SJCRH30 (cell line): Measurements from ENCODE around the gene CLDN5. TPM values are rescaled to one million over a fixed set of nuclear protein-coding genes. Genes with fewer than 3 reads are reported as not detected.

Source experiments
- DNase-seq, 2 experiments: peaks; one replicate each; pipeline ENCODE4 v3.0.0-alpha.2; 2015 to 2020
- H3K27ac ChIP-seq: fragments of 250-450 bp; sonication (Bioruptor Pico); 2 replicates; pipeline ENCODE4 v1.5.1; 2020; ENCODE audit warnings: mild to moderate bottlenecking, moderate library complexity
- H3K27me3 ChIP-seq: fragments of 250-450 bp; sonication (Bioruptor Pico); 2 replicates; pipeline ENCODE4 v1.5.1; 2020; ENCODE audit warnings: mild to moderate bottlenecking, moderate library complexity
- H3K36me3 ChIP-seq: fragments of 250-450 bp; sonication (Bioruptor Pico); 2 replicates; pipeline ENCODE4 v1.5.1; 2020; ENCODE audit warnings: mild to moderate bottlenecking, moderate library complexity
- H3K4me1 ChIP-seq: fragments of 250-450 bp; sonication (Bioruptor Pico); 2 replicates; pipeline ENCODE4 v1.5.1; 2020; ENCODE audit warnings: mild to moderate bottlenecking, moderate library complexity
- H3K4me3 ChIP-seq: fragments of 250-450 bp; sonication (Bioruptor Pico); 2 replicates; pipeline ENCODE4 v1.5.1; 2020; ENCODE audit warnings: mild to moderate bottlenecking, moderate library complexity
- H3K9me3 ChIP-seq: fragments of 250-450 bp; sonication (Bioruptor Pico); replicated peaks from 2 replicates; pipeline ENCODE4 v1.5.1; 2020; ENCODE audit warnings: mild to moderate bottlenecking, moderate library complexity
- total RNA-seq: library from RNA; depleted of rRNA; stranded (reverse); fragments of >200 nt; shearing (Covaris generic); gene quantifications from 2 replicates; pipeline ENCODE4 v1.2.3, GENCODE V29; 2014; rRNA removed

CLDN5 gene
- total RNA-seq, 1 experiment from 2014 or later, result 0.04 TPM

GRCh38 chr22:19479355-19480172, 44.6 kb downstream of the CLDN5 start, which contains the start of gene CDC45:
CDC45 (plus strand) TSS chr22:19479920; CDS start chr22:19479969, 49 bp downstream.
- H3K4me1 ChIP-seq, result 0 out of 2 replicates have a peak, but pooled peaks cover 7% of the 10 kb centered on the region
- peaks cover 18% of the 10 kb centered on the region for H3K36me3 ChIP-seq
- peak within 1 kb of the TSS; percentile 83 for H3K4me3 ChIP-seq
- H3K27me3 ChIP-seq, result no peaks in the 10 kb centered on the region
- peak within 1 kb of the TSS; percentile 100 for H3K27ac ChIP-seq
- peak; percentile 96 to 99 for DNase-seq
- no peaks in the 10 kb centered on the region for H3K9me3 ChIP-seq

- peak within 1 kb of the TSS; percentile 100 for H3K27ac ChIP-seq
- H3K4me3 ChIP-seq, result peak within 1 kb of the TSS; percentile 83
- 0 out of 2 replicates have a peak, but pooled peaks cover 7% of the 10 kb centered on the region for H3K4me1 ChIP-seq
- no peaks in the 10 kb centered on the region for H3K27me3 ChIP-seq
- no peaks in the 10 kb centered on the region for H3K9me3 ChIP-seq
- H3K36me3 ChIP-seq, result peaks cover 15% of the 10 kb centered on the region
- DNase-seq, result peak; percentile 84
Observed at GRCh38 chr22:19478901-19479354, 45.3 kb downstream of the CLDN5 start, which contains the start of gene UFD1. UFD1 (minus strand) TSS chr22:19479193; CDS start chr22:19479085, 108 bp downstream.

- Histone ChIP-seq H3K4me3 (peak overlapping the region; percentile 83), H3K36me3 (peaks cover 15% of the 10 kb centered on the region), H3K27ac (peak overlapping the region; percentile 100), H3K9me3 (no peaks in the 10 kb centered on the region), H3K4me1 (0 out of 2 replicates have a peak, but pooled peaks cover 7% of the 10 kb centered on the region), H3K27me3 (no peaks in the 10 kb centered on the region)
- DNase-seq, result peak in 1 of 2 experiments; percentile 30
Observed at GRCh38 chr22:19478045-19478900, 45.9 kb downstream of the CLDN5 start.

GRCh38 chr22:19477321-19478044, 46.7 kb downstream of the CLDN5 start:
- Histone ChIP-seq H3K4me1 (0 out of 2 replicates have a peak, but pooled peaks cover 7% of the 10 kb centered on the region), H3K4me3 (peak overlapping the region; percentile 83), H3K27ac (no peak overlapping the region), H3K27me3 (no peaks in the 10 kb centered on the region), H3K9me3 (no peaks in the 10 kb centered on the region), H3K36me3 (peaks cover 22% of the 10 kb centered on the region)
- DNase-seq, result no peak

- H3K36me3 ChIP-seq, result peaks cover 28% of the 10 kb centered on the region
- H3K4me3 ChIP-seq, result no peak overlapping the region
- no peak for DNase-seq
- H3K4me1 ChIP-seq, result 0 out of 2 replicates have a peak, but pooled peaks cover 7% of the 10 kb centered on the region
- H3K27ac ChIP-seq, result no peak overlapping the region
- no peaks in the 10 kb centered on the region for H3K9me3 ChIP-seq
- no peaks in the 10 kb centered on the region for H3K27me3 ChIP-seq
Observed at GRCh38 chr22:19476023-19476422, 48.2 kb downstream of the CLDN5 start.

GRCh38 chr22:19473578-19473977, 50.6 kb downstream of the CLDN5 start:
- H3K27ac ChIP-seq, result no peak overlapping the region
- no peaks in the 10 kb centered on the region for H3K27me3 ChIP-seq
- peak; percentile 21 to 36 for DNase-seq
- no peaks in the 10 kb centered on the region for H3K9me3 ChIP-seq
- H3K4me3 ChIP-seq, result no peak overlapping the region
- H3K4me1 ChIP-seq, result 0 out of 2 replicates have a peak, but pooled peaks cover 7% of the 10 kb centered on the region
- peaks cover 41% of the 10 kb centered on the region for H3K36me3 ChIP-seq

Other genes starting within 250 kb of the CLDN5 start
- gene CLTCL1, start 232.7 kb downstream of the CLDN5 start, total RNA-seq, result 7.1 and 7.5 TPM in 2 replicates
- 25.2 and 25.3 TPM in 2 replicates for gene HIRA, start 92.7 kb downstream of the CLDN5 start, total RNA-seq
- 51.5 and 55.7 TPM in 2 replicates for gene MRPL40, start 91.9 kb downstream of the CLDN5 start, total RNA-seq
- gene C22orf39, start 76.7 kb downstream of the CLDN5 start, total RNA-seq, result 37.4 and 40.9 TPM in 2 replicates
- 91.8 and 98.1 TPM in 2 replicates for gene UFD1, start 45.2 kb downstream of the CLDN5 start, total RNA-seq
- 48.4 and 56.0 TPM in 2 replicates for gene CDC45, start 44.5 kb downstream of the CLDN5 start, total RNA-seq
- gene SEPTIN5, start 190.1 kb upstream of the CLDN5 start, total RNA-seq, result 11.2 and 11.9 TPM in 2 replicates
- gene GP1BB, start 199.1 kb upstream of the CLDN5 start, total RNA-seq, result 2.5 and 4.4 TPM in 2 replicates
- gene TBX1, start 236.4 kb upstream of the CLDN5 start, total RNA-seq, result 11.8 and 11.9 TPM in 2 replicates